ENCODE measurements around the gene AURKAIP1. TPM values are rescaled to one million over a fixed set of nuclear protein-coding genes. Genes with fewer than 3 reads are reported as not detected.

Gene AURKAIP1
- total RNA-seq, 1 experiment from 2014 or later = 177 TPM

GRCh38 chr1:1324524-1325287 is 50.3 kb downstream of the AURKAIP1 start, which contains the start of the genes CPTP and INTS11:
CPTP (plus strand) TSS chr1:1324802; CDS start chr1:1326911, 2,109 bp downstream.
INTS11 (minus strand) TSS chr1:1324660; CDS start chr1:1324608, 52 bp downstream.
- peak within 1 kb of the TSS; percentile 60 for H3K27ac ChIP-seq

GRCh38 chr1:1324084-1324523 is 50.9 kb downstream of the AURKAIP1 start:
- no peaks in the 10 kb centered on the region for H3K9me3 ChIP-seq (replicated peaks)
- H3K4me1 ChIP-seq = peaks cover 6% of the 10 kb centered on the region; the same call in 1 of the 2 replicates
- H3K4me3 ChIP-seq = peak overlapping the region; percentile 100
- peak overlapping the region; percentile 60 for H3K27ac ChIP-seq
- DNase-seq = no peak
- H3K36me3 ChIP-seq = peaks cover 2% of the 10 kb centered on the region
- H3K27me3 ChIP-seq = no peaks in the 10 kb centered on the region

More at GRCh38 chr1:1324524-1325287, 50.3 kb downstream of the AURKAIP1 start, which contains the start of the genes CPTP and INTS11:
- Histone ChIP-seq H3K36me3 (no peaks in the 10 kb centered on the region; the same call in 1 of the 2 replicates), H3K27me3 (no peaks in the 10 kb centered on the region), H3K9me3 (replicated peaks) (no peaks in the 10 kb centered on the region), H3K4me3 (peak within 1 kb of the TSS; percentile 100), H3K4me1 (peaks cover 6% of the 10 kb centered on the region; the same call in 1 of the 2 replicates)
- DNase-seq = peak; percentile 96 to 97

Other genes starting within 250 kb of the AURKAIP1 start
- 0.42 and 0.73 TPM in 2 replicates for gene TTLL10, start 201.3 kb downstream of the AURKAIP1 start, total RNA-seq (2014; rRNA removed; shearing (Covaris generic))
- gene TNFRSF18, start 168.6 kb downstream of the AURKAIP1 start, total RNA-seq (2014; rRNA removed; shearing (Covaris generic)) = 0.33 and 0.93 TPM in 2 replicates
- gene TNFRSF4, start 161.1 kb downstream of the AURKAIP1 start, total RNA-seq (2014; rRNA removed; shearing (Covaris generic)) = 2.8 and 4.7 TPM in 2 replicates
- 86.7 and 87.1 TPM in 2 replicates for gene SDF4, start 143.2 kb downstream of the AURKAIP1 start, total RNA-seq (2014; rRNA removed; shearing (Covaris generic))
- 32.4 and 33.4 TPM in 2 replicates for gene B3GALT6, start 143.0 kb downstream of the AURKAIP1 start, total RNA-seq (2014; rRNA removed; shearing (Covaris generic))
- gene C1QTNF12, start 128.5 kb downstream of the AURKAIP1 start, total RNA-seq (2014; rRNA removed; shearing (Covaris generic)) = 0.30 TPM in 1 of 2 replicates, not detected in the other
- 109 and 115 TPM in 2 replicates for gene UBE2J2, start 101.4 kb downstream of the AURKAIP1 start, total RNA-seq (2014; rRNA removed; shearing (Covaris generic))
- gene SCNN1D, start 94.8 kb downstream of the AURKAIP1 start, total RNA-seq (2014; rRNA removed; shearing (Covaris generic)) = 1.1 and 2.2 TPM in 2 replicates
- gene ACAP3, start 67.3 kb downstream of the AURKAIP1 start, total RNA-seq (2014; rRNA removed; shearing (Covaris generic)) = 18.7 and 27.4 TPM in 2 replicates
- gene PUSL1, start 66.6 kb downstream of the AURKAIP1 start, total RNA-seq (2014; rRNA removed; shearing (Covaris generic)) = 23.9 and 25.3 TPM in 2 replicates
- 66.0 and 78.7 TPM in 2 replicates for gene INTS11, start 50.5 kb downstream of the AURKAIP1 start, total RNA-seq (2014; rRNA removed; shearing (Covaris generic))
- gene CPTP, start 50.4 kb downstream of the AURKAIP1 start, total RNA-seq (2014; rRNA removed; shearing (Covaris generic)) = 22.1 and 22.3 TPM in 2 replicates
- gene TAS1R3, start 43.9 kb downstream of the AURKAIP1 start, total RNA-seq (2014; rRNA removed; shearing (Covaris generic)) = 0.15 and 0.47 TPM in 2 replicates
- gene DVL1, start 25.8 kb downstream of the AURKAIP1 start, total RNA-seq (2014; rRNA removed; shearing (Covaris generic)) = 45.8 and 52.5 TPM in 2 replicates
- 11.3 and 13.8 TPM in 2 replicates for gene MXRA8, start 16.7 kb downstream of the AURKAIP1 start, total RNA-seq (2014; rRNA removed; shearing (Covaris generic))
- 124 and 196 TPM in 2 replicates for gene CCNL2, start 24.1 kb upstream of the AURKAIP1 start, total RNA-seq (2014; rRNA removed; shearing (Covaris generic))
- 229 and 236 TPM in 2 replicates for gene MRPL20, start 32.1 kb upstream of the AURKAIP1 start, total RNA-seq (2014; rRNA removed; shearing (Covaris generic))
- 6.1 and 6.2 TPM in 2 replicates for gene ANKRD65, start 46.1 kb upstream of the AURKAIP1 start, total RNA-seq (2014; rRNA removed; shearing (Covaris generic))
- gene VWA1, start 60.5 kb upstream of the AURKAIP1 start, total RNA-seq (2014; rRNA removed; shearing (Covaris generic)) = 0.58 and 3.3 TPM in 2 replicates
- 0.20 TPM in 1 of 2 replicates, not detected in the other for gene ATAD3C, start 74.5 kb upstream of the AURKAIP1 start, total RNA-seq (2014; rRNA removed; shearing (Covaris generic))
- gene ATAD3B, start 96.6 kb upstream of the AURKAIP1 start, total RNA-seq (2014; rRNA removed; shearing (Covaris generic)) = 53.1 and 55.5 TPM in 2 replicates
- gene ATAD3A, start 137.0 kb upstream of the AURKAIP1 start, total RNA-seq (2014; rRNA removed; shearing (Covaris generic)) = 72.6 and 74.7 TPM in 2 replicates
- 1.5 and 1.9 TPM in 2 replicates for gene TMEM240, start 165.4 kb upstream of the AURKAIP1 start, total RNA-seq (2014; rRNA removed; shearing (Covaris generic))
- gene SSU72, start 199.7 kb upstream of the AURKAIP1 start, total RNA-seq (2014; rRNA removed; shearing (Covaris generic)) = 258 and 267 TPM in 2 replicates
- gene FNDC10, start 224.9 kb upstream of the AURKAIP1 start, total RNA-seq (2014; rRNA removed; shearing (Covaris generic)) = 1.5 and 1.9 TPM in 2 replicates
- gene MIB2, start 240.3 kb upstream of the AURKAIP1 start, total RNA-seq (2014; rRNA removed; shearing (Covaris generic)) = 37.2 and 49.6 TPM in 2 replicates